HG02798 (cell line): ENCODE data around the gene UQCRHL.

ENCODE experiments used
- ATAC-seq: cut with Tn5 transposase; IDR thresholded peaks from one replicate; pipeline ENCODE4 v1.9.1; 2021; ENCODE audit warnings: mild to moderate bottlenecking; ENCODE audit not compliant: unreplicated experiment, poor library complexity

Gene UQCRHL

GRCh38 chr1:15799928-15800835 is 7.3 kb downstream of the UQCRHL start:
- no peak for ATAC-seq

DNA sequence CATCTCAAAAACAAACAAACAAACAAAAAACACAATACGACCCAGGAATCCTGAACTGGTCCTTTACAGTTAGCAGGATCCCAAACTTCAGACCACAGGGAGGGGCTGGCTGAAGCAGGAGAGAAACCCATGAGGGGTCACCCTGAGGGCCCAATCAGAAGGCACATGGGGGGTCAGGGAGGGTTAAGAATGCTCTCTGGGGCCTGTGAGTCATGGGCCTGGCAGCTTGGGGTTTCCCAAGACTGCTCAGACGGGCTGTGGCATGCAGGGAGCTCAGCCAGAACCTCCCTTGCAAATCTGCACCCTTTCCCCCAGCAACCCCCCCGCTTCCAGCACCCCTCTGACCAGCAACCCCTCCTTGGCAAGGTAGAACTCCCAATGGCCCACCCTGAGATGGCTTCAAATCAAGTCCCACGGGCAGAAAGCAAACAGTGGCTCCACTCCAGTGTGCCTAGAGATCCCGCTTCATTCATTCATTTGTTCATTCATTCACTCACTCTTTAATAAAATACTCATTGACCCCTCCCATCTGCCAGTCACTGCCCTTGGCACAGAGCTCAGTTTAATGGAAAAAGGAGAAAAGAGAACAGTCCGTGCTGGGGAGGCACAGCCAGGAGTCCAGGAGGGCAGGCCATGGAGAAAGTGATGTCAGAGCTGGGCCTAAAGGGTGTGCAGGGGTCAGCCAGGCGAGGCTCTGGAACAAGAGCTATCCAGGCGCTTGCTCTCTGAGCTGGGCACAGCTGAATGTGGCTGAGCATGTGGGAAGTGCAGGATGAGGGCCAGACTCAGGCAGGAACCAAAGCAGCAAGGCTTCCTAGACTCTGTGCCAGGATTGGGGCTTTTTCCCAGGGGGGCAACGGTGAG is 8.2 kb downstream of the UQCRHL start:
- ATAC-seq, result no peak

- no peak for ATAC-seq
Measured at GRCh38 chr1:15797614-15798390, 9.6 kb downstream of the UQCRHL start.

GRCh38 chr1:15796086-15796462 is 11.4 kb downstream of the UQCRHL start:
- no peak for ATAC-seq

DNA sequence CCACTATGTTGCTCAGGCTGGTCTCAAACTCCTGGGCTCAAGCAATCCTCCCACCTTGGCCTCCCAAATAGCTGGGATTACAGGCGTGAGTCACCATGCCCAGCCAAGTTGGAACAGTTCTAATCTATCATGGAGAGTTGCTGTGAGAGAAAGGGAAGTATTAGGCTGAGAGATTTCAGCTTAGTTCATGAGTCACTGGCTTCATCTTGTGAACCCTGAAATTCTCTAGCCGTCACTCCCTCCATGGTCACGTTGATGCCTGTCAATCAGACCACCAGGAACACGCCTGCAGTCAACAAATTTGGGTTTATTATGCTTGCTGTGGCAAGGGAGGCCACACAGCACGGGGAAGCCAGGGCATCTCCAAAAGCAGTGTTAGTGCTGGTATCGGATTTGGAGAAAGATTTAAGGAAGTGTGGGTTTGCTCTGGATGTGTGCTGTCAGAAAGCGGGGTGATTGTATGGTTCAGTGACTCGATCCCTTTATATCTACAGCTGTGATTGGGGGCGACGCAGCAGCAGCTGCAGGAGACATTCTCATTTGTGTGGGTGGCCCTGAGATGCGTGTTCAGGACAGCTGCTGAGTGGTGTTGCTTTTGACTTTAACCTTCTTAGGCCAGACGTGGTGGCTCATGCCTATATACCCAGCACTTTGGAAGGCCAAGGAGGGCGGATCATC is 18.7 kb downstream of the UQCRHL start:
- ATAC-seq, result no peak

- ATAC-seq, result no peak
Measured at GRCh38 chr1:15786581-15786980, 20.9 kb downstream of the UQCRHL start.

DNA sequence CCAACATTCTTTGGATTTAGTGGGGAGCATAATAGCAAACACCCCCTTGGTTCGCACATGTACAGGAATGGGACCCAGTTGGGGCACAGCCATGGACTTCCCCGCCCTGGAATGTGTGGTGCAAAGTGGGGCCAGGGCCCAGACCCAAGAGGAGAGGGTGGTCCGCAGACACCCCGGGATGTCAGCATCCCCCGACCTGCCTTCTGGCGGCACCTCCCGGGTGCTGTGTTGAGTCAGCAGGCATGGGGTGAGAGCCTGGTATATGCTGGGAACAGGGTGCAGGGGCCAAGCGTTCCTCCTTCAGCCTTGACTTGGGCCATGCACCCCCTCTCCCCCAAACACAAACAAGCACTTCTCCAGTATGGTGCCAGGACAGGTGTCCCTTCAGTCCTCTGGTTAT is 21.8 kb downstream of the UQCRHL start:
- ATAC-seq, result no peak

- ATAC-seq, result no peak
Measured at GRCh38 chr1:15777909-15778707, 29.3 kb downstream of the UQCRHL start.

DNA sequence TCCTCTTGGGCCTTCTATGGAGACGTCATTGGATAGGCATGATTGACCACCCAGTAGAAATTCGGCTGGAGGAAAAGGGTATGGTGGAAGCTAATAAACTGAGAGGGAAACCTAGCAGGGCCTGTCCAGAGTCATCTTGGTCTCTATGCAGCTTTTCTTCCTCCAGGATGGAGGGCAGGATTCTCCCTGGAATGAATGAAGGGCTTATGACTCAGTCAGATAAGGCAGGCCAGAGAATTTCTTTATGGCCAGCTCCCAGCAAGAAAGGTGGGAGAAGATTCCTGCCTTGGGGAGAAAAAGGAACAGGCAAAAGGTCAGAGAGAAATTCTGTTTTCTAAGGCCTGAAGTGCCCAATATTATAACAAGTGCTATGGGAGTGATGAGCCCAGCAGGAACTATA is 31.7 kb downstream of the UQCRHL start:
- ATAC-seq, result no peak

DNA sequence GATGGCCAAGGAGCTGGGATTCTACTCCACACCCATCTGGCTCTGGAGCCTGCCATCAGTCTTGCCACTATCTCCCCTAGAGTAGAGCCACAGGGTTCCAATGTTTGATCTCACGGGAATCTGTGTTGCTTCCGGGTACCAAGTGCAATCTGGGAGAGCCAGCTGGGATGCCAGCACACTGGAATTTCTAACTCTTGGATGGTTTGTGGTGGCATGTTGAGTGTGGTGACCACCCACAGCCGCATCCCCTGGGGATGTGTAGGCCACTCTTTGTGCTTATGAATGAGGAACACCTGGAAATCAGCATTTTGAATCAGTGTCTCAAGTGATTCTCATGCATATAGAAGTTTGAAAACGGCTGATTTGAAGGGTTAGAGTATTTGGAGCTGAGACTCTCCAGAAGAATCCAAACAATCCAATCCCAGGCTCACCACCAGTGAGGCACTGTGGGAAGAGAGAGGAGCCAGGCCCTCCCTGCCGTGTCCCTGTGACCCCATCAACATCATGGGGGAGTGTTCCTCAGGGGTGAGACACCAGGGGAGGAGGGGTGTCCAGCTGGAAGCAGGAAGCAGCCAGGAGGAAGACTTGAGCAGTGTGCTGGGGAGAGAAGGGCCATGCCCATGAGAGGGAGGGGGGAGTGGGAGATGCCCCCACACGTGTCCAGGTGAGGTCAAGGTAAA is 35.5 kb downstream of the UQCRHL start:
- no peak for ATAC-seq

DNA sequence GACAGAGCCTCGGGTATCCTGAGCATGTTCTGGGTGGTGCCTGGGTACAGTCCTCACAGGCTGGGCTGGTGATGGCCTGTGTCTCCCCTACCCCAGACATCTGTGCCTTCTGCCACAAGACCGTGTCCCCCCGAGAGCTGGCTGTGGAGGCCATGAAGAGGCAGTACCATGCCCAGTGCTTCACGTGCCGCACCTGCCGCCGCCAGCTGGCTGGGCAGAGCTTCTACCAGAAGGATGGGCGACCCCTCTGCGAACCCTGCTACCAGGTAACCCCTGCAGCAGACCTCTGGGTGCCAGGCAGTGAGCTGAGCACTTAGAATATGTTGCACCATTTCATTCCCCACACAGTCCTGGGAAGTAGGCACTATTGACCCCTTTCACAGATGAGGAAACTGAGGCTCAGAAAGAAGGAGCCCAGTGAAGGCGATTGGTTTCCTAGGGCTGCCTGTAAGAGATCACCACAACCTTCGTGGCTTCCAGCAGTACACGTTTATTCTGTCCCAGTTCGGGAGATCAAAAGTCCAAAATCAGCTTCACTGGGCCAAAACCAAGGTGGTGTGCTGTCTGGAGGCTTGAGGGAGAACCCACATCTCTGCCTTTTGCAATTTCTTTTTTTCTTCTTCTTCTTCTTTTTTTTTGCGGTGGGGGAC is 37.0 kb downstream of the UQCRHL start:
- no peak for ATAC-seq

GRCh38 chr1:15768388-15768787 is 39.1 kb downstream of the UQCRHL start:
- no peak for ATAC-seq

DNA sequence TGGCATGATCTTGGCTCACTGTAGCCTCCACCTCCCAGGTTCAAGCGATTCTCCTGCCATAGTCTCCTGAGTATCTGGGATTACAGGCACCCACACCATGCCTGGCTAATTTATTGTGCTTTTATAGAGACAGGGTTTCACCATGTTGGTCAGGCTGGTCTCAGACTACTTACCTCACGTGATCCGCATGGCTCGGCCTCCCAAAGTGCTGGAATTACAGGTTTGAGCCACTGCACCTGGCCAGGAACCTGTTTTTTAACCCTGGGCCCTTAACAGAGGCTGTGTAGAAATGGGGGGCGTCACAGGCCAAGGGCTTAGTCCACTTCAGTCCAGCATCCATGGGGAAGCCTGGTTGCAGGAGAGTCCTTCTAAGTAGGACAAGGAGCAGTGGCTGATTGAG is 39.5 kb downstream of the UQCRHL start:
- ATAC-seq, result no peak

DNA sequence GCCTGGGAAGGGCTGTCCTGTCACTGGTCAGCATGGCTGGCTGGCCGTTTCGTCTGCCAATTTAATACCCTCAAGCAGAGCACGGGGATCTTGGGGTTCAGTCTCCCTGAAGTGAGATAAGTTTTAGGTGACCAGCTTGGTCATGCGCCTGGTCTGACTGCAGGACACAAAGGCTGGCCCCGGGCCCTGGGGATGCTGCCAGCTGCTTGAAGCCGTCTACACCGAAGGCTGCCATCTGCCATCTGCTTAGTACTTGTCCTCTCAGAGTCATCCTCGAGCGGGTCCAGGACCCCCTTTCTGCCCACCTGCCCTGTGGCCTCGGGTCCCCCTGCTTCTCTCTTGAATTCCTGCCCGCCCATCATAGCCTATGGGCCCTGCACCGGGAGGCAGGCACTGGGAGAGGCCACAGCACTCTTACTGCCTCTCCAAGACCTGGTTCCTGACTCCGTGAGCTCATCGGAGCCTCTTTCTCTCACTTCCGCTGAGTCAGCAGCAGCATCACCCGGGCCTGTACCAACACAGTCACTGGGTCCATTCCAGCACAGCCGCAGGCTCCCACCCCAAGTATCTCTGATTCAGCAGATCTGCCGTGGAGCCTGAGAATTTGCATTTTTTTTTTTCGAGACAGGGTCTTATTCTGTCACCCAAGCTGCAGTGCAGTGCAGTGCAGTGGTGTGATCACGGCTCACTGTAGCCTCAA is 41.8 kb downstream of the UQCRHL start:
- no peak for ATAC-seq

GRCh38 chr1:15764890-15765289 is 42.6 kb downstream of the UQCRHL start:
- ATAC-seq, result no peak

DNA sequence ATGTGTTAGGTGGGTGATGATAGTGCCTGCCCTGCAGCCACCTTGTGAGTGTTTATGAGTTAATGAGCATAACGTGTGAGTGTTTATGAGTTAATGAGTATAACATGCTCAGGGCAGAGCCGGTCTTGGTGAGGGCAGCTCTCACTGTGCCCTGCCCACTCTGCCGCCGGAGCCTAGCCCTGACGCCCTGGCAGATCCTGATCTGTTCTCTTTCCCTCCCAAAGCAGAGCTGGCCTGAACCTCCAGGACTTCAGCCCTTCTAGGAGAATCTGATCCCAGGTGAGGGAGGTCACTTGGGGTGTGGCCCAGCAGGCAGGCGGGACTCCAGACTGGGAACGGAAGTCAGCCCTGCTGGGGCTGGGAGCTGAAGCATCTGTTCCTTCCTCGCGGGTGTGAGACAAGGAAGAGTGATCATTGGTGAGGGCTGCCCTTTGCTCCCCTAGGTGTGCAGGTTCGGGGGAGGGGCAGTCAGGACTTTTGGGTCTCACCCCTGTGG is 43.1 kb downstream of the UQCRHL start:
- ATAC-seq, result no peak

- no peak for ATAC-seq
Measured at GRCh38 chr1:15762546-15762945, 44.9 kb downstream of the UQCRHL start.
